ENCODE results near the gene DAPK2.

The DAPK2 gene

GRCh38 chr15:63943829-63944680 is 102.2 kb downstream of the DAPK2 start:
- DNase-seq (ENCODE audit: low read depth in 2 of 2) = no peak

DNA sequence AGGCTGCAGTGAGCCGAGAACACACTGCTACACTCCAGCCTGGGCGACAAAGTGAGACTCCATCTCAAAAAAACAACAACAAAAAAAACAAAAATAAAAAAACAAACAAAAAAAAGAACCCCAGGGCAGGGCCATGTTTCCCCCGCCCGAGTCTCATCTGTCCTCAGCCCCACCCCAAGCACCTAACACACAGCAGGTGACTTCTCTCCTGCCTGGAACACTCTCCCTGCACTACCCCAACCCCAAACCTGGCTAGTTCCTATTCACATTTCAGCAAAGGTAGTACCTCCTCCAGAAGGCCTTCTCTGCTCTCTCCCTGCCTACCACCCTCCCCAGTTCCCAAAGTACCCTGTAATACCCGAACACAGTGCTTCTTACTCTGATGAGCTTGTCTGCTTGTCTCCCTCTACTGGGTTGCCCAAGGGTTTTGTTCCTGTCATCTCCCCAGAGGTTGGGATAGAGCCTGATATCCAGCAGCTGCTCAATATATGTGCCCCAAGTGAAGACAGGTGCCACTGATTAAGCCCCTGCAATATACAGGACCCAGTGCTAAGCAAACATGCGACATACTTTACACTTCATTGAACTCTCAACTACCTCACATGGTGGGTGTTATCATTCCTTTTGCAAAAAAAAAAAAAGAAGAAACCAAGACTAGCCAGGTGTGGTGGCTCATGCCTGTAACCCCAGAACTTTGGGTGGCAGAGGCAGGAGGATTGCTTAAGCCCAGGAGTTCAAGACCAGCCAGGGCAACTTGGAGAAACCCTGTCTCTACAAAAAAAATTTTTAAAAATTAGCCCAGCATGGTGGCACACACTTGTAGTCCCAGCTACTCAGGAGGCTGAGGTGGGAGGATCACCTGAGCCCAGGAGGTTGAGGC is 103.6 kb downstream of the DAPK2 start:
- DNase-seq (ENCODE audit: low read depth in 2 of 2) = no peak

GRCh38 chr15:63941698-63942465 is 104.4 kb downstream of the DAPK2 start:
- no peak for DNase-seq (ENCODE audit: low read depth in 2 of 2)

DNA sequence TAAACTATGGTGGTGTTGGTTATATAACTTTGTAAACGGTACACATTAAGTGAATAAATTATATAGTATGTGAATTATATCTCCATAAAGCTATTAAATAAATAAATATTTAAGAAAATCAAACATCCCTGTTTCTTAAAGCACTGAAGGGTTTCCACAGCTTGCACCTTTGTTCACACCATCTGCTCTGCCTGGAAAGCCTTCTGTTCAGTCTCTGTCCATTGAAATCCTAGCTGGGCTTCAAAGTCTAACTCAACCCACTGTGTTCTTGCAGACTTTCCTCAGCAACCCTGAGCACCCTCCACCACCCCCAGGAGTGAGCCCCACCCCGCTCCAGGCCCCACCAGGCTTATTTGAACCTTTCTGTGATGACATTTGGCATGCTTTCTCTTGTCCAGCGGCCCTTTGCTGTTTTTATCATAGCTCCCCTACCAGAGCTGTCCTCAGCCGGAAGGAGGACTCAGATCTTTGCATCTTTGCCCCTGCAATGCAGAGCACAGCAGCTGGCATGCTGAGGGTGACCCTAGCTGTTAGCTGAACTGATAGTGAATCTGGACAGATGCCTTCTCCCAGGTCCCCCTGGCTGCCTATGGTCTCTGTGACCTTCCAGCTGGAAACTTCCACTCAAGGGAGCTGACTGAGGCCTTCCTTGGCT is 105.2 kb downstream of the DAPK2 start:
- DNase-seq (ENCODE audit: low read depth in 2 of 2) = no peak

- DNase-seq (ENCODE audit: low read depth in 2 of 2) = no peak
These were observed 106.7 kb downstream of the DAPK2 start for GRCh38 chr15:63939531-63940130.

- DNase-seq (ENCODE audit: low read depth in 2 of 2) = peak in 1 of 2 donors; percentile 5
These were observed 107.7 kb downstream of the DAPK2 start for GRCh38 chr15:63938486-63939061.

- no peak for DNase-seq (ENCODE audit: low read depth in 2 of 2)
These were observed 112.8 kb downstream of the DAPK2 start for GRCh38 chr15:63933522-63933921.

- DNase-seq (ENCODE audit: low read depth in 2 of 2) = no peak
These were observed 114.7 kb downstream of the DAPK2 start for GRCh38 chr15:63931556-63931955.

DNA sequence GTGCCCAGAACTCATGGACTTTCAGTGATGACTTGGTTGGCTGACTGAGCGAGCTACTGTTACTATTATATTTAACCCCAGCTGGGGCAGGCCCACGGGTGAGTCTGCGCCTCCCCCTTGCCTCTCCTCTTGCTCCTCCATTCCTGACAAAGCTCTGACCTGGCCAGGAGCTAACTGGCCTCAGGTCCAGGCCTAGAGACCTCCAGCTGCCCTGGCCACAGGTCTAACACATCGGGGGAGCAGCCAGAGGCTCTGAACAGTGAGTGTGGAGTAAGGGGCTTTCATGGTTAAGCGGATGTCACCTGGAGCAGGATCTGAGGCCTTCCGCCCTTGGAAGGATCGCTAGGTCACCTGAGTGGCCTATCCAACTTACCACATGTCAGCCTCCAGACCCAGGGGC is 116.3 kb downstream of the DAPK2 start:
- DNase-seq (ENCODE audit: low read depth in 2 of 2) = no peak

- no peak for DNase-seq (ENCODE audit: low read depth in 2 of 2)
These were observed 118.0 kb downstream of the DAPK2 start for GRCh38 chr15:63928185-63928842.

DNA sequence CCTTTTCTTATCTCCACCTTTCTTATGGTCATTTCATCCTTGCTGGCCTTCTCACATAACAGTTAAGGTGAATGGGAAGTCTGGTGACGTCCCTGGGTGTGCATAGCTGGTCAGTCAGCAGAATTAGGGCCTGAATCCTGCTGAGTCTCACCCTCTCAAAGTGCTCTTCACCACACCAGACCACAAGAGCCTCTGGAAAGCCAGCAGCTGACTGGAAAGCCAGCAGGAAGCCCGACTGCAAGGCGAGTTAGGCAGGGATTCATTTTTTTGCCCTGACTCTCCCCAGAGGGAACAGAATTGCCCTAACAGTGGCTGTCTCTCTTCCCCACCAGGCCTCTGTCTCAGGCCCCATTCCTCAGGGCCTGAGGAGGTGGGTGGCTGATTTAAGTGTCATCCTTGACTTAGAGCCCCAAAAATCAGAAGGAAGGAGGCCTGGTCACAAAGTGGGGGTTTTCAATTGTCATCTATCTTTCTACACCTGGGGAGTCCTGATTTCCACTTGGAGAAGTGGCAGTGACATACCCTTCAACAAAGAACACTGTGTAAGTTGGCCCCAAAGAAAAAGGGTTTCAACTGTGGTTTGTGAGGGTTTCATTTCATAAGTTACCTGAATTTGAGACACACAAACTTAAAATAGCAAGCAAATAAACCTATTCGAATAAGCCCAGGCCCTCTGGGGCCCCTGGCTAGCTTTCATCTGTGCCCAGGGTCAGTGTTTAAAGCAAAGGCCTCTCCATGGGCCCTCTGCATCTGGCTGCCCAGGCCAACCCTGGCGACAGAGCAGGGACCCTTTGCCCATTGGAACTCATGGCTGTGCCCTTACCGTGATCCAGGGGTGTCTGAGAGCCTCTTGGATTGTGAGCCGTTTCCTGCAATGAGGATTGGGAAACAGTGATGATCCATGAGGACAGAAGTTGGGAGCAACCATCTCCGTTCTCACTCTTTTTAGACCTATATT is 122.0 kb downstream of the DAPK2 start:
- no peak for DNase-seq (ENCODE audit: low read depth in 2 of 2)

GRCh38 chr15:63922916-63923315 is 123.4 kb downstream of the DAPK2 start:
- no peak for DNase-seq (ENCODE audit: low read depth in 2 of 2)

- no peak for DNase-seq (ENCODE audit: low read depth in 2 of 2)
These were observed 123.9 kb downstream of the DAPK2 start for GRCh38 chr15:63922261-63922904.

DNA sequence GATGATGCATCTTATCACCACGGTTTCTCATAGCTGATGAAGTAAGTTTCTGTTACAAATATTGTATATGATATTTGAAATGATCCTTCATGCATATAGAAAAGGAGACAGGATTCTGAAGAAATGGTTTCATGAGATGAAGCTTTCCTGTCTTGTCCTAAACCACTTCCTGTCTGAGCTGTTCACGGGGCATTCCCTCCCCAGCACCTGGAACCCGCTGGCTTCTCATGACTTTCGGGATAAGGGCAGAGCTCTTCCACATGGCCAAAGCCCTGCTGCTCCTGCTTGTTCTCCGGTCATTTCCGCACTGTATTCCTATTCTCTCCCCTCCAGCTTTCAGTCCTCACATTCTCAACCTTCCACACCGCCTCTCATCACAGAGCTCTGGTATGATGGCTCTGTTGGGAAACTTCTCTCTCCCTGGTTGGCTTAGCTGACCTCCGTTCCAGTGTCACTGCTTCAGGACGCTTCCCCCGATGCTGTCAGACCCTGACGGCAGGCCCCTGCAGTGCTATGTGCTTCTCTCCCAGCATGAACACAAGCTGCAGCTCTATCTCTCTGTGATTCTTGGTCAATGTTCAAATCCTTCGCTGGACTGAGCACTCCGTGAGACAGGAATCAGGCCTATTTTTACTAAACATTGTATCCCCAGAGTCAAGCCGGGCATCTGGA is 125.6 kb downstream of the DAPK2 start:
- no peak for DNase-seq (ENCODE audit: low read depth in 2 of 2)

- DNase-seq (ENCODE audit: low read depth in 2 of 2) = no peak
These were observed 127.4 kb downstream of the DAPK2 start for GRCh38 chr15:63918901-63919348.

GRCh38 chr15:63918317-63918672 is 128.0 kb downstream of the DAPK2 start:
- no peak for DNase-seq (ENCODE audit: low read depth in 2 of 2)

GRCh38 chr15:63917588-63918316 is 128.5 kb downstream of the DAPK2 start:
- no peak for DNase-seq (ENCODE audit: low read depth in 2 of 2)

Measured in stimulated activated CD8-positive, alpha-beta memory T cell treated with anti-CD3 and anti-CD28 coated beads, Interleukin-2, amount 100 ng/mL, for 48 hours (primary cell).